ENCODE results near the gene CTSC.

Gene CTSC

DNA sequence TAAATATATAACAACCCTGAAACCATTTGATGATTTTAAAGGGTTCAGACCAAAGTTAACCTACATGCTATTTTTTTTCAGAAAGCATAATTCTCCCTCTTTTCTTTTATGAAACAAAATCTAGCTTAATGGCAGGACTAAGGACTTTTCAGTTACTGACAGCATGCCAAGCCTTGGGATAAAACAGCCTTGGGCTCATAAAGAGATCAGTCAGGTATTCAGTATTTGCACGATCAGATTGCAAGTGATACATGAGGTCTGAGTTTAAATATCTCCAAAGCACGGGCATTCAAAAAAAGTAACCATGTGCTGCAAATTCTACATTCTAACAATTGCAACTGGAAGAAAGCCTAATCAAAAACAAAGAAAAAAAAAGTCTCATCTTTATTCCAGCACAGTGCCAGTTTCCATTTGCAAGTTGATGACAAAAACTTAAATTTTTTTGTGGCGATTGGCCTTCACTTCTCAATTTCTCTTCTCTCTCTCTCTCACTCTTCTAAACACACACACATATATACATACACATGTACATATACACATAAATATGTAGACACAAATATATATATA is 60.1 kb downstream of the CTSC start:
- TF ChIP-seq SIN3A (IDR thresholded peaks at IDR 0.05; ENCODE audit: borderline replicate concordance, insufficient read depth, low read length), result no peak
- TF ChIP-seq TAF1 (IDR thresholded peaks at IDR 0.05; ENCODE audit: borderline replicate concordance, insufficient read depth, low read length), result no peak
- no peak for TF ChIP-seq POLR2AphosphoS5 (IDR thresholded peaks at IDR 0.05; ENCODE audit: low read depth, low read length)
- TF ChIP-seq REST (IDR thresholded peaks at IDR 0.05; ENCODE audit: insufficient read depth in 1 of 2, low read depth in 2 of 2, low read length in 2 of 2), result no peak
- no peak for TF ChIP-seq FOXP2 (optimal IDR thresholded peaks at IDR 0.05; ENCODE audit: borderline replicate concordance, extremely low read depth, extremely low read length, insufficient read depth)

DNA sequence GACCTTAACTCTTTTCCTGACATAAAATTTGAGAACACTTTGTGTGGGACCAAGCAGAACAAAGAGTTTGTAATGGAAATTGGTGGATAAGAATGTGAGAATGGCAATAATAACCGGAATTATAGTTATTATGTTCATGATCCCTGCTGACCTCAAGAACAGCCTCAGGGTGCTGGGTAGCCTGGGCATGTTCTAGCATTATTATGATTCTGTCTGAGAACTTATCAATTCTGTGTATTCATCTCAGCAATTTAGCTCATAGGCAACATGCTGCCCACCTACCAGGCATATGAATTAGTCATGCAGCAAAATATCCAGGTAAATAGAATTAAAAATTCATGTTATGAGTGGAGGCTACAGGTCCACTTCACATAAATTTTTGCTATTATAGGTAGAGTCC is 61.9 kb downstream of the CTSC start:
- TF ChIP-seq POLR2AphosphoS5 (IDR thresholded peaks at IDR 0.05; ENCODE audit: low read depth, low read length) (no peak), FOXP2 (optimal IDR thresholded peaks at IDR 0.05; ENCODE audit: borderline replicate concordance, extremely low read depth, extremely low read length, insufficient read depth) (no peak), TAF1 (IDR thresholded peaks at IDR 0.05; ENCODE audit: borderline replicate concordance, insufficient read depth, low read length) (no peak)

DNA sequence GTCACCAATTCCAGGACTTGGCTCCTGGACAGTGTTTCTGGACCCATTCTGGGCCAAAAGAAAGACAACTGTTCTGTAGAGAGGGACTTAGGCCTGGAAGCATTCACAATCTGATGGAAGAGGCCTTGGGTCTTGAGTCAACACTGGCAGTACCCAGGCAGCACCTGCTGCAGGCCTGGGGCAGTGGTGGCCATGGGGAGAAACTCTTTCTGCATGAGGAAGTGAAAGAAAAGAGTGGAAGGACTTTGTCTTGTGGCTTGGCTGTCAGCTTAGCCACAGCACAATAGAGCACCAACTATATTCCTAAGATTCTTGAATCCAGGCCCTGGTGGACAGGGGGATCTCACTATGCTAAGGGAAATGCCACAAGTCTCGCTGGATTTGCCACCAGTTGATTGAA is 70.6 kb downstream of the CTSC start:
- TF ChIP-seq POLR2AphosphoS5 (IDR thresholded peaks at IDR 0.05; ENCODE audit: low read depth, low read length) (no peak), FOXP2 (optimal IDR thresholded peaks at IDR 0.05; ENCODE audit: borderline replicate concordance, extremely low read depth, extremely low read length, insufficient read depth) (no peak), TAF1 (IDR thresholded peaks at IDR 0.05; ENCODE audit: borderline replicate concordance, insufficient read depth, low read length) (no peak), REST (IDR thresholded peaks at IDR 0.05; ENCODE audit: insufficient read depth in 1 of 2, low read depth in 2 of 2, low read length in 2 of 2) (no peak), SIN3A (IDR thresholded peaks at IDR 0.05; ENCODE audit: borderline replicate concordance, insufficient read depth, low read length) (no peak)

DNA sequence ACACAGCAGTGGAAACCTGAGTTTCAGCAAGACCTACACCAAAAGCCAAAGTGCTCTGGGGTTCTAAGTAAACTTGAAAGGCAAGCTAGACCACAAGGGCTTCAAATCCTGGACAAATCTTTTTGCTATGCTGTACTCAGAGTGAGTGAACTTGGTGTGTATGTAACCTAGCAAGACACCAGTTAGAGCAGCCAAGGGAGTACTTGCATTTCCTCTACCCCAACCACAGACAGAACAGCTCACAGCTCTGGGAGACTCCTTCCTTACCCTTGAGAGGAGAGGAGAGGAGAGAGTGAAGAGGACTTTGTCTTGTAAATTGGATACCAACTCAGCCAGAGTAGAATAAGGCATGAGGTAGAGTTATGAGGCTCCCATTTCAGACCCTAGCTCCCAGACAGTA is 71.4 kb downstream of the CTSC start:
- TF ChIP-seq TAF1 (IDR thresholded peaks at IDR 0.05; ENCODE audit: borderline replicate concordance, insufficient read depth, low read length) (no peak), POLR2AphosphoS5 (IDR thresholded peaks at IDR 0.05; ENCODE audit: low read depth, low read length) (no peak), REST (IDR thresholded peaks at IDR 0.05; ENCODE audit: insufficient read depth in 1 of 2, low read depth in 2 of 2, low read length in 2 of 2) (no peak), SIN3A (IDR thresholded peaks at IDR 0.05; ENCODE audit: borderline replicate concordance, insufficient read depth, low read length) (no peak), FOXP2 (optimal IDR thresholded peaks at IDR 0.05; ENCODE audit: borderline replicate concordance, extremely low read depth, extremely low read length, insufficient read depth) (no peak)

DNA sequence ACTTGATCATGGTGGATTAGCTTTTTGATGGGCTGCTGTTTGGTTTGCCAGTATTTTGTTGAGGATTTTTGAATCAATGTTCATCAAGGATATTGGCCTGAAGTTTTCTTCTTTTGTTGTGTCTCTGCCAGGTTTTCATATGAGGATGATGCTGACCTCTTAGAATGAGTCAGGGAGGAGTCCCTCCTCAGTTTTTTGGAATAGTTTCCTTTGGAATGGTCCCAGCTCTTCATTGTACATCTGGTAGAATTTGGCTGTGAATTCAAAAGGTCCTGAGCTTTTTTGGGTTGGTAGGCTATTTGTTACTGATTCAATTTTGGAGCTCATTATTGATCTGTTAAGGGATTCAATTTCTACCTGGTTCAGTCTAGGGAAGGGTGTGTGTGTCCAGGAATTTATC is 78.1 kb downstream of the CTSC start:
- no peak for TF ChIP-seq TAF1 (IDR thresholded peaks at IDR 0.05; ENCODE audit: borderline replicate concordance, insufficient read depth, low read length)
- no peak for TF ChIP-seq SIN3A (IDR thresholded peaks at IDR 0.05; ENCODE audit: borderline replicate concordance, insufficient read depth, low read length)
- no peak for TF ChIP-seq FOXP2 (optimal IDR thresholded peaks at IDR 0.05; ENCODE audit: borderline replicate concordance, extremely low read depth, extremely low read length, insufficient read depth)
- no peak for TF ChIP-seq POLR2AphosphoS5 (IDR thresholded peaks at IDR 0.05; ENCODE audit: low read depth, low read length)
- TF ChIP-seq REST (IDR thresholded peaks at IDR 0.05; ENCODE audit: insufficient read depth in 1 of 2, low read depth in 2 of 2, low read length in 2 of 2), result no peak

Data from PFSK-1 (cell line).